Ovary (tissue), 3 donors: Measurements from ENCODE around the gene ERG.

Experiments
- EP300 ChIP-seq: sonication (generic); formaldehyde crosslinking; IDR thresholded peaks from one replicate; pipeline ENCODE4 v1.6.1; 2017; ENCODE audit warnings: antibody characterized with exemption
- TF ChIP-seq, protein P1 (sequence below), 3 donors: fragments of 450-650 bp in 2 of 3; fragments of 200-600 bp in 1 of 3; IDR thresholded peaks; one replicate each; pipeline versions ENCODE4 v1.5.1 to v1.8.0; 2016 to 2022; ENCODE audit warnings: antibody characterized with exemption in 3 of 3, mild to moderate bottlenecking in 1 of 3
- donor health status: DM: no; HTN: no; CAD: no.

- no peak for TF ChIP-seq EP300
- TF ChIP-seq, protein P1, sequence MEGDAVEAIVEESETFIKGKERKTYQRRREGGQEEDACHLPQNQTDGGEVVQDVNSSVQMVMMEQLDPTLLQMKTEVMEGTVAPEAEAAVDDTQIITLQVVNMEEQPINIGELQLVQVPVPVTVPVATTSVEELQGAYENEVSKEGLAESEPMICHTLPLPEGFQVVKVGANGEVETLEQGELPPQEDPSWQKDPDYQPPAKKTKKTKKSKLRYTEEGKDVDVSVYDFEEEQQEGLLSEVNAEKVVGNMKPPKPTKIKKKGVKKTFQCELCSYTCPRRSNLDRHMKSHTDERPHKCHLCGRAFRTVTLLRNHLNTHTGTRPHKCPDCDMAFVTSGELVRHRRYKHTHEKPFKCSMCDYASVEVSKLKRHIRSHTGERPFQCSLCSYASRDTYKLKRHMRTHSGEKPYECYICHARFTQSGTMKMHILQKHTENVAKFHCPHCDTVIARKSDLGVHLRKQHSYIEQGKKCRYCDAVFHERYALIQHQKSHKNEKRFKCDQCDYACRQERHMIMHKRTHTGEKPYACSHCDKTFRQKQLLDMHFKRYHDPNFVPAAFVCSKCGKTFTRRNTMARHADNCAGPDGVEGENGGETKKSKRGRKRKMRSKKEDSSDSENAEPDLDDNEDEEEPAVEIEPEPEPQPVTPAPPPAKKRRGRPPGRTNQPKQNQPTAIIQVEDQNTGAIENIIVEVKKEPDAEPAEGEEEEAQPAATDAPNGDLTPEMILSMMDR (IDR thresholded peaks at IDR 0.05) = no peak
Measured at GRCh38 chr21:38384675-38385426, 113.4 kb downstream of the ERG start.
